Stomach smooth muscle (tissue), 2 donors: ENCODE measurements around the gene RPL19.

Source experiments
- H3K27ac ChIP-seq: one replicate; pipeline ENCODE4 v1.7.0; 2013; ENCODE audit warnings: mild to moderate bottlenecking, low read length, inconsistent platforms
- H3K27me3 ChIP-seq, 2 donors: one replicate each; pipeline ENCODE4 v1.7.0; 2013; ENCODE audit warnings: low read length in 2 of 2; ENCODE audit not compliant: insufficient read depth in 2 of 2, control insufficient read depth in 1 of 2
- H3K36me3 ChIP-seq, 2 donors: one replicate each; pipeline ENCODE4 v1.7.0; 2013; ENCODE audit warnings: low read length in 2 of 2; ENCODE audit not compliant: control insufficient read depth in 2 of 2, insufficient read depth in 2 of 2
- H3K4me1 ChIP-seq: one replicate; pipeline ENCODE4 v1.7.0; 2013; ENCODE audit warnings: low read length; ENCODE audit not compliant: control insufficient read depth, insufficient read depth
- H3K4me3 ChIP-seq, 2 donors: one replicate each; pipeline ENCODE4 v1.7.0; 2013; ENCODE audit warnings: low read length in 2 of 2
- H3K9ac ChIP-seq, 2 donors: one replicate each; pipeline ENCODE4 v1.7.0; 2013; ENCODE audit warnings: low read length in 2 of 2, mild to moderate bottlenecking in 1 of 2
- H3K9me3 ChIP-seq, 2 donors: one replicate each; pipeline ENCODE4 v1.7.0; 2013; ENCODE audit warnings: low read length in 2 of 2; ENCODE audit not compliant: control insufficient read depth in 2 of 2
- donor health status: healthy.
- donor health status: Pancreatic carcinoma.

The RPL19 gene

DNA sequence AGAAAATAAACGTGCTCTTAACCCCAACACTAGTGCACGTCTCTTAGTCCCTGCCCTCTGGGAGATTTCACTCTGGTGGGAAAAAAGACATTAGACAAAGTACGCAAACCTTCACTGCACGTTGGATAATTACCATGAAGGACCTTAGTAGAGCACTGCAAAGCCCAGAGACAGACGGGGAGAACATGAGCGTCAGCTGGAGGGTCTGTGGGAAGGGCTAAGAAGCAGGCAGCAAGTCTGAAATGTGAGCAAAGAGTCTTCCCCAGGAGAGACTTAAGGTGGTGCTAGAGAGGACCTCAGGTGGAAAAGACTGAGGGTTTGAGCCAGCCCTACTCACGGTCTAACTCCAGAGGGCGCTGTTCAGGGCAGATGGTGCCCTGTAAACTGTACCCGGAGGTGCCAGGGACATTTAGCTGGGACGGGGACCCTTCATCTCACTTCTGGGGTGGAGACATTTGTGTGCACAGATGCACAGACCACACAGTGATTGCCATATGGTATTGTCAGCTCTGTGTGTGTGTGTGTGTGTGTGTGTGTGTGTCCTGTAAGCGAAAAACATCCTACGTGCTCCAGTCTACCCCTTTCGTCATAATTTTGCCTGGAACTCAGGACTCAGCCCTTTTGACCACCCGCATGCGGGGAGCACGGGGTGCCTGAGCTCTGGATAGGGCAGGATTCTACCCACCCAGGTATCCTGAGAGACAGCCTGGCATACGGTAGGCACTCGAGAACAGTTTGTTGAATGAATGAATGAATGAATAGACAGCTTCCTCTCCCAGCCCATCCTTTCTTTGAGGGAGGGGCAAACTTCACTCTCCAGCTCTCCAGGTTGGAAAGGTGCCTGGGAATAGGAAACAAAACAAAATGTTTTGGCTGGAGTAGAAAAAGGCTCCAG is 35.7 kb downstream of the RPL19 start:
- Histone ChIP-seq H3K4me1 (peaks cover 14% of the 10 kb centered on the region), H3K36me3 (no peaks in the 10 kb centered on the region), H3K9ac (no peak overlapping the region), H3K27me3 (peaks cover 37 to 40% of the 10 kb centered on the region in 2 donors), H3K9me3 (no peaks in the 10 kb centered on the region), H3K4me3 (no peak overlapping the region), H3K27ac (no peak overlapping the region)

DNA sequence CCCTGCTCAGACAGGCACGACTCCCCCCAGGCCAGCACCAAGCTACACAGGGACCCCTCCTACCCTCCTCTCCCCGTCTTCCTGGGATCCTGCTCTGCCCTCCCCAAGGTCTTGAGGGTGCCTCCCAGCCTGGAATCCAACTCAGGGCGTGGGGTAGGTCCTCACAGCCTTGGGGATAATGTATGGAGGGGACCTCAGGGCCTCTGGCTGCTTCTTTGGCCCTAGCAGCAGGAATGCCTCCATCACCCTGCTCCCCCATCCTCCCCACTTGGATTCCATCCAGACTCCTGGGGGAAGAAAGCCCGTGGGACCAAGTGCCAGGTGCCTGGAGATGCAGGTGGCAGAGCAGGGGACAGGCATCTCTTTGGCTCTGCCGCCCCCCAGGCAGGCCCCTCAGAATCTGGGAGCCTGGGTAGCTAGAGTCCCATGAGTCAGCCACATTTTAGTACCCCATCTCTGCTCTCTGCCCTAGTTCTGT is 36.4 kb downstream of the RPL19 start:
- Histone ChIP-seq H3K9ac (no peak overlapping the region), H3K27me3 (peaks cover 32 to 34% of the 10 kb centered on the region in 2 donors), H3K9me3 (no peaks in the 10 kb centered on the region)

DNA sequence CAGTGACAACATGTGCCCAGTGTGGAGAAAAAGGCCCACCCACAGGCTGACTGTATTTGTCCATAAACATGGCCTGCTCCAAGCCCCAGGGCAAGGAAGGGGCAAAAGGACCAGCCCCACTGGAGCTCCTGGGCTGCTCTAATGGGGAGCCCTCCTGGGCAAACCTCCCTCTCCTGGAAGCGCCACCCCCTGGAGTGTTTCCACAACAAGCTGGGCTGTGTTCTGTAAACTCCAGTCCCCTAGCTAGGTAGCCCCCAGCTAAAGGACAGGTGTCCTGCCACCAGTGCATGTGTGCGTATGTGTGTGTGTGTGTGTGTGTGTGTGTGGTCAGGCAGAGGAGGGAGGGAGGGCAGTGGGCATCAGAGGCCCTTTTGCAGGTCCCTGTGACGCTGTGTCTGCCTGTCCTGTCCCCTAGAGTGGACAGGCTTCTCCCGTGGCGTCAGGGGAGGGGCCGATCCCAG is 36.9 kb downstream of the RPL19 start:
- no peaks in the 10 kb centered on the region for H3K9me3 ChIP-seq
- peaks cover 29 to 30% of the 10 kb centered on the region in 2 donors for H3K27me3 ChIP-seq
- no peak overlapping the region for H3K27ac ChIP-seq

More for the DNA sequence above, 36.4 kb downstream of the RPL19 start:
- no peak overlapping the region for H3K27ac ChIP-seq
- H3K36me3 ChIP-seq = no peaks in the 10 kb centered on the region
- H3K4me1 ChIP-seq = peaks cover 9% of the 10 kb centered on the region
- no peak overlapping the region for H3K4me3 ChIP-seq

DNA sequence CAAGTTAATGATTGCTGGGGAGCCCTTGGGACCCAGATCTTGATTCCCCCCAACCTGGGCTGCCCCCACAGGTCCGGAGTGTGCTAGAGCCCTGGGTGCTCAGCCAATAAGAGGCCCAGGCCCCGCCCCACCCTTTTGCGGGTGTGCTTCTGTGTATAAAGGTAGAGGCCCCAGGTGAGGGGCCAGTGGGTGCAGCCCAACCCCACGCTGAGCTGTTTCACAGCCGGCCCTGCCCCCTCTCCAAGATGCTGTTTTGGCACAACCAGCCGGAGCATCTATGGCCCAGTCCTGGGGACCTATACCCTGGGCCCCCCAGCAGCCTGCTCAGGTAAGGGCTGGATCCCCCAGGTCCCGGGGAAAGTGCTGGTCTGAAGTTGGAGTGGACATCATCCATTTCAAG is 37.5 kb downstream of the RPL19 start:
- no peak overlapping the region for H3K27ac ChIP-seq
- H3K27me3 ChIP-seq = peaks cover 23 to 26% of the 10 kb centered on the region in 2 donors
- no peak overlapping the region for H3K9ac ChIP-seq
- no peaks in the 10 kb centered on the region for H3K9me3 ChIP-seq
- H3K4me1 ChIP-seq = peaks cover 2% of the 10 kb centered on the region
- no peaks in the 10 kb centered on the region for H3K36me3 ChIP-seq
- no peak overlapping the region for H3K4me3 ChIP-seq

More for the DNA sequence above, 36.9 kb downstream of the RPL19 start:
- peaks cover 3% of the 10 kb centered on the region for H3K4me1 ChIP-seq
- no peak overlapping the region for H3K4me3 ChIP-seq
- no peaks in the 10 kb centered on the region for H3K36me3 ChIP-seq
- no peak overlapping the region for H3K9ac ChIP-seq

DNA sequence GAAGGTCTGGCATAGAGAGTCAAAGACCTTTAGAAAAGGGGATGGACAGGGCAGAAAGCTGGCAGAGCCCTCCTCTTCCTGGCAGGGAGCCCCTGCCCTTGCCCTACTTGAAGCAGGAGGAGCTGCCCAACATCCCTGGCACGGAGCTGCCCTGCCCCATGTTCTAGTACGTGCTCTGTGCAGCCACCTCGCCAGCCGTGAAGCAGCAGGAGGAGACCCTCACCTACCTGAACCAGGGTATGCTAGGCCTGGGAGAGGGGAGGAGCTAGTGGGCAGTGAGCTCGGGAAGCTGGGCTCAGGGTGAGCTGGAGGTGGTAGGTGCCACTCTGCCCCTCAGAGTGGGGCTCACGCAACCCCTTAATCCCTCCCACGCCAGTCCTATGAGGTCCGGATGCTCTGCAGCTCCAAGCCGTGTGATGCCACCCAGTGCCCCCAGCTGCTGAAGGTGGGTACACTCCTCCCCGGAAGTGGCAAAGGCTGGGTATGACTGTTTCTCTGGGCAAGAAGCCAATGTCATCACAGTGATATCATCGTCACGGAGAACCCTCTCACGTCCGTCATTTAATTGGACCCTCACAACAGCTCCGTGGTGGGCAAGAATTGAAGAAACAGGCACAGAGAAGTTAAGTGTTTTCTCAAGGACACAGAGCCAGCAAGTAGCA is 38.4 kb downstream of the RPL19 start:
- H3K9ac ChIP-seq = no peak overlapping the region
- no peaks in the 10 kb centered on the region for H3K36me3 ChIP-seq
- no peak overlapping the region for H3K4me3 ChIP-seq
- H3K9me3 ChIP-seq = no peaks in the 10 kb centered on the region
- no peak overlapping the region for H3K27ac ChIP-seq
- peaks cover 19 to 22% of the 10 kb centered on the region in 2 donors for H3K27me3 ChIP-seq
- peaks cover 2% of the 10 kb centered on the region for H3K4me1 ChIP-seq

DNA sequence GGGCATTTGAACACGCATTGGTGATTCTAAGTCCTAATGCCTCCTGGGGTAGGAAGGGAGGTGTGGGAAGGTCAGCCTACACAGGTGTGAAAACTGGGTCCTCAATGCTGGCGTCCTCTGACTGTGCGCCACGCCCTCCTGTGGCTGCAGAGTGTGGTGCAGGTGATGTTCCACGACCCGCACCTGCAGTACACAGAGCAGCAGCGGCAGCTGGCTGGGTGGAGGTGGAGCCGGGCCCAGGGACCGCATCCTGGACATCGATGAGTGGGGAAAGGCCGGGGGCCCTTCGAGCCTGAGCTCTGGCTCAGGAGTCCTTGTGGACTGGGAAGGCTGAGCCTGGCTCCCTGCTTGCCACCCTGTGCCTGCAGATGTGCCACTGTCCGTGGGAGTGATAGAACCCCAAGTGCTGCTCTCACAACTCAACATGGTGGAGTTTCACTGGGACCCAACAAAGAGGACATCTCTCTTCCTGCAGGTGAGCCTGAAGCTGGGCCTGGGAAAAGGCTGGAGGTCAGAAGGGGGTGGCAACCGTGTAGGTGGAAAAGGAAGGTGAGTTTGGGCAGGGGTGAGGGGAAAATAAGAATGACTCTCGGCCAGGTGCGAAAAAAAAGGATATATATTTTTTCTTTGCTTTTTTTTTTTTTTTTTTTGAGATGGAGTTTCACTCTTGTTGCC is 39.7 kb downstream of the RPL19 start:
- no peak overlapping the region for H3K4me3 ChIP-seq
- H3K27ac ChIP-seq = no peak overlapping the region
- no peaks in the 10 kb centered on the region for H3K36me3 ChIP-seq
- no peaks in the 10 kb centered on the region for H3K9me3 ChIP-seq
- peaks cover 19 to 25% of the 10 kb centered on the region in 2 donors for H3K27me3 ChIP-seq
- peaks cover 2% of the 10 kb centered on the region for H3K4me1 ChIP-seq
- no peak overlapping the region for H3K9ac ChIP-seq

DNA sequence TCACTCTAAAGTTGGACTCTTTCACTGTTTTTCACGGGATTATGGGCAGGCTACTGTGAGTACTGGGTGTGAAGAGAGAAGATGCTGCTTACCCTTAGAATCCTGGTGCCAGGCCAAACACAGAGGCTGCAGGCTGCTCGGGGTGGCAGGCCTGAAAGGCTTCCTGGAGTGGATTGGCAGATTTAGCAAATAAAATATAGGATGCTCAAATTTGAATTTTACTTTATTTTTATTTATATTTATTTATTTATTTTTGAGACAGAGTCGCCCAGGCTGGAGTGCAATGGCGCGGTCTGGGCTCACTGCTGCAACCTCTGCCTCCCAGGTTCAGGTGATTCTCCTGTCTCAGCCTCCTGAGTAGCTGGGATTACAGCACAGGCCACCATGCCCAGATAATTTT is 40.5 kb downstream of the RPL19 start:
- Histone ChIP-seq H3K9me3 (no peaks in the 10 kb centered on the region), H3K9ac (no peak overlapping the region), H3K36me3 (no peaks in the 10 kb centered on the region), H3K4me3 (no peak overlapping the region), H3K4me1 (peaks cover 2% of the 10 kb centered on the region), H3K27me3 (peaks cover 17 to 24% of the 10 kb centered on the region in 2 donors), H3K27ac (no peak overlapping the region)

DNA sequence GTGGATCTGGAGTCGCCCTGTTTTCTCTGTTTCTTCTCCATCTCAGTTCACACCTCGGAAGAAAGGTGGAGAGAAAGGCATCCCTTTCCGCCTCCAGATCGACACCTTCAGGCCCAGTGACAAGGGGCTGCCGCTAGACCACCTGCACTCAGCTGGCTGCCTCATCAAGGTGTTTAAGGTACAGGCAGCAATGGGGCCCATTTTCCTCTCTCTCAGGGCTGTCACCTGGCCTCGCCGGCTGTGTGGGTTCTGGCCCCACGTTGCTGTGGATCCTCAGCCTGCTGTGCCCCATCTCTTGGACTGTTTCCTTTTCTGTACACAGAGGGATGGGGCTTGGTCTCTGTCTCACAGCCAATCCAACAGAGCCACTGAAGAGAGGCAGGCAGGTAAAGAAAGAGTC is 43.1 kb downstream of the RPL19 start:
- H3K4me1 ChIP-seq = peaks cover 2% of the 10 kb centered on the region
- H3K27ac ChIP-seq = no peak overlapping the region
- H3K36me3 ChIP-seq = no peaks in the 10 kb centered on the region
- H3K27me3 ChIP-seq = peaks cover 5 to 19% of the 10 kb centered on the region in 2 donors
- H3K9ac ChIP-seq = no peak overlapping the region
- H3K9me3 ChIP-seq = no peaks in the 10 kb centered on the region
- no peak overlapping the region for H3K4me3 ChIP-seq

DNA sequence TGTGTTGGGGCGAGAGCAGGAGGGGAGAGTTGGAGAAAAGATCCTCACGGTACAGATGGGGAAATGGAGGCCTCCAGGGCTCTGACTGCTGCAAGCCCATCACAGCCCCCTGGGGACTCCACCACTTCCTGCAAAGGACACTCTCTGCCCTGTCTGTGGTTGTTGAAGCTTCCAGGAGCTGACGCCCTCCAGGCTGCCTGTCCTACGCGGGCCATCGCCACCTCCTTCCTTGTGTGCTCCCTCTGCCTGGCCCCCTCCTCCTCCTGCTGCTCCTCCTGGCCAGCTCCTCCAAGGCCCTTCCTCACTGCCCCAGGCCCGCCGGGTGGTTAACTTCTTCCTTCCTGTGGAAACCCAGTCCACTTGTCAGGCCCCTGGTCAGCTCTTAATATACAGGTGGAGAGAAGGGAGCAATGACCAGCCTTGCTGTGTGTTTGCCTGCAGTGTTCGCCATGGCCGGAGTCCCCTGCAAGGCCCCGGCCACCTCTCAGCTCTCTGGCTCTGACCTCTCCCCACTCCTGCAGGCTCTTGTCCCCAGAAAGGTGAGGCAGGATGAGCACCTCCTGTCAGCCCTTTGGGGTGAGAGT is 44.0 kb downstream of the RPL19 start:
- Histone ChIP-seq H3K9me3 (no peaks in the 10 kb centered on the region), H3K27ac (no peak overlapping the region), H3K9ac (no peak overlapping the region)

More for the DNA sequence above, 44.0 kb downstream of the RPL19 start:
- Histone ChIP-seq H3K36me3 (peaks cover 0 to 3% of the 10 kb centered on the region in 2 donors), H3K4me3 (no peak overlapping the region), H3K27me3 (peaks cover 0 to 12% of the 10 kb centered on the region in 2 donors), H3K4me1 (no peaks in the 10 kb centered on the region)
